WTC11 (cell line): ENCODE results near the gene TIGD1. TPM values are rescaled to one million over a fixed set of nuclear protein-coding genes. Genes with fewer than 3 reads are reported as not detected.
A peak's percentile ranks its signal among the peaks of the same experiment; 100 is the strongest.

Experiments
- ATAC-seq: fragments of 200-7000 bp; cut with Tn5 transposase; 2 replicates; pipeline ENCODE4 v1.10.0; 2021; ENCODE audit warnings: mild to moderate bottlenecking, moderate library complexity
- CTCF ChIA-PET: fragments of 300-600 bp; sonication (Branson Sonifier 250); formaldehyde crosslinking; loops from one replicate; lab custom pipeline; 2021; ENCODE audit warnings: antibody characterized with exemption; lab: Charles Lee
- POLR2A ChIA-PET: fragments of 350-600 bp; sonication (Branson Sonifier 250); formaldehyde crosslinking; loops from one replicate; lab custom pipeline; 2021; ENCODE audit warnings: antibody characterized with exemption; lab: Charles Lee
- DNase-seq: peaks from one replicate; pipeline ENCODE4 v3.0.0; 2021; ENCODE audit warnings: low spot score
- H3K27ac Mint-ChIP-seq: 2 replicates; pipeline ENCODE4 v1.8.0; 2021; ENCODE audit warnings: mixed read lengths
- H3K27me3 Mint-ChIP-seq: 2 replicates; pipeline ENCODE4 v1.8.0; 2021; ENCODE audit warnings: low read depth, mild to moderate bottlenecking, moderate library complexity, mixed read lengths
- H3K36me3 Mint-ChIP-seq: 2 replicates; pipeline ENCODE4 v1.8.0; 2021; ENCODE audit warnings: mixed read lengths
- H3K4me1 Mint-ChIP-seq: 2 replicates; pipeline ENCODE4 v1.8.0; 2022; ENCODE audit warnings: mixed read lengths
- H3K4me3 Mint-ChIP-seq: 2 replicates; pipeline ENCODE4 v1.8.0; 2021; ENCODE audit warnings: mild to moderate bottlenecking, moderate library complexity, mixed read lengths
- H3K9me3 Mint-ChIP-seq: 2 replicates; pipeline ENCODE4 v1.8.0; 2021; ENCODE audit warnings: mixed read lengths
- CREB1 ChIP-seq: sonication (generic); formaldehyde crosslinking; IDR thresholded peaks from 2 replicates; pipeline ENCODE4 v1.8.0; 2023; ENCODE audit warnings: mild to moderate bottlenecking, missing genetic modification reagents
- E2F1 ChIP-seq: sonication (generic); formaldehyde crosslinking; IDR thresholded peaks from 2 replicates; pipeline ENCODE4 v1.8.0; 2022; ENCODE audit warnings: mild to moderate bottlenecking, missing genetic modification reagents
- ESRRA ChIP-seq: sonication (generic); formaldehyde crosslinking; IDR thresholded peaks from 2 replicates; pipeline ENCODE4 v1.8.1; 2022; ENCODE audit warnings: mild to moderate bottlenecking, missing genetic modification reagents, borderline replicate concordance
- GABPB1 ChIP-seq: sonication (generic); formaldehyde crosslinking; IDR thresholded peaks from 2 replicates; pipeline ENCODE4 v1.8.1; 2023; ENCODE audit warnings: mild to moderate bottlenecking, missing genetic modification reagents
- JAZF1 ChIP-seq: fragments of 250-450 bp; sonication (Bioruptor Pico); IDR thresholded peaks from 2 replicates; pipeline ENCODE4 v1.9.0; 2021; ENCODE audit warnings: moderate library complexity, mild to moderate bottlenecking, inconsistent platforms
- MXD4 ChIP-seq: fragments of 250-450 bp; sonication (Bioruptor Pico); IDR thresholded peaks from 2 replicates; pipeline ENCODE4 v1.8.0; 2021; ENCODE audit warnings: mild to moderate bottlenecking, moderate library complexity, borderline replicate concordance
- NFATC4 ChIP-seq: fragments of 250-450 bp; sonication (Bioruptor Pico); IDR thresholded peaks from 2 replicates; pipeline ENCODE4 v1.9.0; 2021; ENCODE audit warnings: mild to moderate bottlenecking
- NFE2L1 ChIP-seq: sonication (generic); formaldehyde crosslinking; IDR thresholded peaks from 2 replicates; pipeline ENCODE4 v1.8.1; 2023; ENCODE audit warnings: missing genetic modification reagents
- PRDM15 ChIP-seq: sonication (generic); formaldehyde crosslinking; IDR thresholded peaks from 2 replicates; pipeline ENCODE4 v1.8.0; 2022; ENCODE audit warnings: missing genetic modification reagents
- RELA ChIP-seq: sonication (generic); formaldehyde crosslinking; IDR thresholded peaks from 2 replicates; pipeline ENCODE4 v1.8.1; 2022; ENCODE audit warnings: missing genetic modification reagents, mild to moderate bottlenecking, borderline replicate concordance
- SOX15 ChIP-seq: fragments of 250-450 bp; sonication (Bioruptor Pico); IDR thresholded peaks from 2 replicates; pipeline ENCODE4 v1.9.0; 2021; ENCODE audit warnings: mild to moderate bottlenecking
- SP1 ChIP-seq: sonication (generic); formaldehyde crosslinking; conservative IDR thresholded peaks from 2 replicates; pipeline ENCODE4 v1.8.1; 2022; ENCODE audit warnings: missing genetic modification reagents
- ZNF121 ChIP-seq: sonication (generic); formaldehyde crosslinking; IDR thresholded peaks from 2 replicates; pipeline ENCODE4 v1.8.0; 2023; ENCODE audit warnings: missing genetic modification reagents
- ZNF317 ChIP-seq: sonication (generic); formaldehyde crosslinking; IDR thresholded peaks from 2 replicates; pipeline ENCODE4 v1.8.1; 2023; ENCODE audit warnings: low read depth, mild to moderate bottlenecking, moderate library complexity, missing genetic modification reagents, borderline replicate concordance
- ZNF512 ChIP-seq: sonication (generic); formaldehyde crosslinking; IDR thresholded peaks from 2 replicates; pipeline ENCODE4 v1.8.1; 2022; ENCODE audit warnings: missing genetic modification reagents, borderline replicate concordance
- ZNF532 ChIP-seq: fragments of 250-450 bp; sonication (Bioruptor Pico); IDR thresholded peaks from 2 replicates; pipeline ENCODE4 v1.9.0; 2021; ENCODE audit warnings: mild to moderate bottlenecking, borderline replicate concordance
- total RNA-seq: library from RNA; stranded (reverse); gene quantifications from 3 replicates; pipeline ENCODE4 v1.2.3, GENCODE V29; 2021
- TF ChIP-seq, protein P1 (sequence below): sonication (generic); formaldehyde crosslinking; IDR thresholded peaks from 2 replicates; pipeline ENCODE4 v1.8.0; 2022; ENCODE audit warnings: mild to moderate bottlenecking, missing genetic modification reagents
- TF ChIP-seq, protein P2 (sequence below): fragments of 200-600 bp; IDR thresholded peaks from 2 replicates; pipeline ENCODE4 v1.8.0; 2022; ENCODE audit warnings: antibody characterized with exemption

Gene TIGD1
- total RNA-seq, 1 experiment from 2014 or later, result 9.0 TPM

DNA sequence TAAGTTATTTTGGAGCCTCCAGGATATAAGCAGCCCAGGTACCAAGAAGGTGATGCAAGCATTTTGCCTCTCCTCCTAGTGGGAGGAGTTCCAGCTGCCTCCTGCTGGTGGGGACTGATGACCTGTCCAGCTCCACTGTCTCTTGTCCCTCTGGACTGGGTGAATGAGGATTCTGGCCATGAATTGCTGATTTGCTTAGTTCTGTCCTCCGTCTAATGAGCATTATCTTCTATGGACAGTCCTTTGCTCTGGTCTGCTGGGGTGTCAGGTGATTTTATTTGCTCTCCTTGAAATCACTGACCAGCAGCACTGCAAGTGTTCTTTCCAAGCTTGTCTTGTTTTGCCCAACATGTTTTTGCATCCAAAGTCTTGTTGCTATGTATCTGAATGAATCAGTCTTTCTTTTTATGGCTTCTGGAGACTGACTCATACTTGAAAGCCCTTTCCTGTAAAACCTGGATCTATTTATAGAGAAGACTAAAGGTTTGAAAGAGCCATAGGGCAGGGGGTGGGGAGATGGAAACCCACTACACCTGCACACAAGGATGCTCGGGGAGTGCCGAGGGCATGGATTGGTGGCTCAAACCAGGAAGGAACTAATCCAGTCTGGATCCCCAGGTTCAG, 42.5 kb upstream of the TIGD1 start:
- Mint-ChIP-seq H3K27me3 (no peaks in the 10 kb centered on the region; the same call in 1 of the 2 replicates), H3K9me3 (peaks cover 16% of the 10 kb centered on the region), H3K4me3 (no peak overlapping the region), H3K4me1 (peaks cover 19% of the 10 kb centered on the region), H3K36me3 (peaks cover 4% of the 10 kb centered on the region; the same call in 1 of the 2 replicates), H3K27ac (no peak overlapping the region)
- ChIA-PET CTCF (interaction anchor here (1.0 to 1.6 kb wide), 3 partner anchors 12 to 61 kb away, joined by 3 to 5 read pairs (median 4); no protein-coding TSS in a partner anchor), POLR2A (no interaction called here)
- ATAC-seq (no peak), DNase-seq (no peak)
- TF ChIP-seq GABPB1 (CRISPR knock-in tag), result 0 out of 2 replicates have a peak, but pooled peaks have one; percentile 21
- TF ChIP-seq JAZF1 (CRISPR knock-in tag), result no peak
- no peak for TF ChIP-seq E2F1 (CRISPR knock-in tag)
- no peak for TF ChIP-seq MXD4 (CRISPR knock-in tag)
- TF ChIP-seq ZNF512, result no peak
- no peak for TF ChIP-seq ZNF121 (CRISPR knock-in tag)
- TF ChIP-seq, protein P1, sequence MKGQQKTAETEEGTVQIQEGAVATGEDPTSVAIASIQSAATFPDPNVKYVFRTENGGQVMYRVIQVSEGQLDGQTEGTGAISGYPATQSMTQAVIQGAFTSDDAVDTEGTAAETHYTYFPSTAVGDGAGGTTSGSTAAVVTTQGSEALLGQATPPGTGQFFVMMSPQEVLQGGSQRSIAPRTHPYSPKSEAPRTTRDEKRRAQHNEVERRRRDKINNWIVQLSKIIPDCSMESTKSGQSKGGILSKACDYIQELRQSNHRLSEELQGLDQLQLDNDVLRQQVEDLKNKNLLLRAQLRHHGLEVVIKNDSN (CRISPR knock-in tag), result no peak
- TF ChIP-seq CREB1 (CRISPR knock-in tag), result no peak
- TF ChIP-seq NFATC4 (CRISPR knock-in tag), result no peak

- H3K27ac Mint-ChIP-seq, result no peak overlapping the region
- CTCF ChIA-PET, result interaction anchor here (1.1 to 1.7 kb wide), 2 partner anchors 22 to 26 kb away, joined by 4 to 5 read pairs; no protein-coding TSS in a partner anchor
- TF ChIP-seq, protein P2, sequence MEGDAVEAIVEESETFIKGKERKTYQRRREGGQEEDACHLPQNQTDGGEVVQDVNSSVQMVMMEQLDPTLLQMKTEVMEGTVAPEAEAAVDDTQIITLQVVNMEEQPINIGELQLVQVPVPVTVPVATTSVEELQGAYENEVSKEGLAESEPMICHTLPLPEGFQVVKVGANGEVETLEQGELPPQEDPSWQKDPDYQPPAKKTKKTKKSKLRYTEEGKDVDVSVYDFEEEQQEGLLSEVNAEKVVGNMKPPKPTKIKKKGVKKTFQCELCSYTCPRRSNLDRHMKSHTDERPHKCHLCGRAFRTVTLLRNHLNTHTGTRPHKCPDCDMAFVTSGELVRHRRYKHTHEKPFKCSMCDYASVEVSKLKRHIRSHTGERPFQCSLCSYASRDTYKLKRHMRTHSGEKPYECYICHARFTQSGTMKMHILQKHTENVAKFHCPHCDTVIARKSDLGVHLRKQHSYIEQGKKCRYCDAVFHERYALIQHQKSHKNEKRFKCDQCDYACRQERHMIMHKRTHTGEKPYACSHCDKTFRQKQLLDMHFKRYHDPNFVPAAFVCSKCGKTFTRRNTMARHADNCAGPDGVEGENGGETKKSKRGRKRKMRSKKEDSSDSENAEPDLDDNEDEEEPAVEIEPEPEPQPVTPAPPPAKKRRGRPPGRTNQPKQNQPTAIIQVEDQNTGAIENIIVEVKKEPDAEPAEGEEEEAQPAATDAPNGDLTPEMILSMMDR, result no peak
- no peak for TF ChIP-seq ZNF317 (CRISPR knock-in tag)
- no peak for TF ChIP-seq NFE2L1 (CRISPR knock-in tag)
- no peak for TF ChIP-seq RELA (CRISPR knock-in tag)
- TF ChIP-seq ZNF532 (CRISPR knock-in tag), result no peak
- TF ChIP-seq ESRRA (CRISPR knock-in tag), result no peak
- no peak for TF ChIP-seq SOX15 (CRISPR knock-in tag)
- no peak for TF ChIP-seq PRDM15 (CRISPR knock-in tag)
- no peak for TF ChIP-seq SP1 (CRISPR knock-in tag)
Measured at GRCh38 chr2:232588680-232589585, 38.6 kb upstream of the TIGD1 start.

More at GRCh38 chr2:232588680-232589585, 38.6 kb upstream of the TIGD1 start:
- ATAC-seq, result no peak; the same call in 1 of the 2 replicates
- POLR2A ChIA-PET, result no interaction called here
- DNase-seq, result no peak
- H3K36me3 Mint-ChIP-seq, result peaks cover 8% of the 10 kb centered on the region
- H3K9me3 Mint-ChIP-seq, result peaks cover 11% of the 10 kb centered on the region
- peaks cover 34% of the 10 kb centered on the region for H3K4me1 Mint-ChIP-seq
- no peak overlapping the region for H3K4me3 Mint-ChIP-seq
- no peaks in the 10 kb centered on the region; the same call in 1 of the 2 replicates for H3K27me3 Mint-ChIP-seq
